Neural progenitor cell (in vitro differentiated cells): ENCODE data around the gene OR4D11. TPM values are rescaled to one million over a fixed set of nuclear protein-coding genes. Genes with fewer than 3 reads are reported as not detected.

ENCODE experiments used
- DNase-seq: peaks from one replicate; pipeline ENCODE4 v3.0.0-alpha.2; 2016; ENCODE audit warnings: low spot score
- H2AFZ ChIP-seq: fragments of 200-600 bp; sonication (generic); replicated peaks from 2 replicates; pipeline ENCODE4 v1.6.1; 2016; ENCODE audit warnings: antibody characterized with exemption
- H3F3A ChIP-seq: fragments of 200-600 bp; sonication (generic); 2 replicates; pipeline ENCODE4 v1.6.1; 2016; ENCODE audit warnings: antibody characterized with exemption, low read depth
- H3K27ac ChIP-seq: fragments of 200-600 bp; sonication (generic); 2 replicates; pipeline ENCODE4 v1.5.1; 2016; ENCODE audit warnings: mild to moderate bottlenecking
- H3K27me3 ChIP-seq: fragments of 200-600 bp; sonication (generic); 2 replicates; pipeline ENCODE4 v1.6.1; 2016; ENCODE audit warnings: mild to moderate bottlenecking, moderate library complexity
- H3K36me3 ChIP-seq: fragments of 200-600 bp; sonication (generic); 2 replicates; pipeline ENCODE4 v1.5.1; 2016
- H3K4me1 ChIP-seq: fragments of 200-600 bp; sonication (generic); 2 replicates; pipeline ENCODE4 v1.6.1; 2016; ENCODE audit warnings: mixed run types
- H3K4me2 ChIP-seq: fragments of 200-600 bp; sonication (generic); 2 replicates; pipeline ENCODE4 v1.6.1; 2016
- H3K4me3 ChIP-seq: fragments of 200-600 bp; sonication (generic); 2 replicates; pipeline ENCODE4 v1.5.1; 2016
- H3K79me2 ChIP-seq: fragments of 200-600 bp; sonication (generic); 2 replicates; pipeline ENCODE4 v1.6.1; 2016; ENCODE audit warnings: low read depth
- H3K9ac ChIP-seq: fragments of 200-600 bp; sonication (generic); 2 replicates; pipeline ENCODE4 v1.6.1; 2016
- H3K9me3 ChIP-seq: fragments of 200-600 bp; sonication (generic); 2 replicates; pipeline ENCODE4 v1.5.1; 2016; ENCODE audit warnings: low read depth
- H4K20me1 ChIP-seq: fragments of 200-600 bp; sonication (generic); 2 replicates; pipeline ENCODE4 v1.6.1; 2016; ENCODE audit warnings: low read depth
- H3K27ac Mint-ChIP-seq: 3 replicates; pipeline ENCODE4 v1.8.0; 2021; ENCODE audit warnings: mixed read lengths
- H3K27me3 Mint-ChIP-seq: 2 replicates; pipeline ENCODE4 v1.8.0; 2022; ENCODE audit warnings: low read depth, mild to moderate bottlenecking, inconsistent platforms, moderate library complexity, mixed read lengths; ENCODE audit not compliant: insufficient read depth
- H3K36me3 Mint-ChIP-seq: 3 replicates; pipeline ENCODE4 v1.8.0; 2021; ENCODE audit warnings: mixed read lengths
- H3K4me1 Mint-ChIP-seq: 3 replicates; pipeline ENCODE4 v1.8.0; 2021; ENCODE audit warnings: mixed read lengths
- H3K4me3 Mint-ChIP-seq: 3 replicates; pipeline ENCODE4 v1.8.0; 2021; ENCODE audit warnings: mild to moderate bottlenecking, moderate library complexity, mixed read lengths
- H3K9me3 Mint-ChIP-seq: 3 replicates; pipeline ENCODE4 v1.8.0; 2020; ENCODE audit warnings: mixed read lengths
- CTCF ChIP-seq: fragments of 200-600 bp; sonication (generic); IDR thresholded peaks from 2 replicates; pipeline ENCODE4 v1.5.1; 2017; ENCODE audit warnings: antibody characterized with exemption, mild to moderate bottlenecking
- EZH2 ChIP-seq: fragments of 200-600 bp; sonication (generic); IDR thresholded peaks from 2 replicates; pipeline ENCODE4 v1.6.1; 2017; ENCODE audit warnings: antibody characterized with exemption, mild to moderate bottlenecking, moderate library complexity
- EZH2phosphoT487 ChIP-seq: fragments of 200-600 bp; sonication (generic); IDR thresholded peaks from 2 replicates; pipeline ENCODE4 v1.6.1; 2017; ENCODE audit warnings: antibody characterized with exemption
- total RNA-seq: library from RNA; depleted of rRNA; stranded (reverse); fragments of >200 nt; gene quantifications from 2 replicates; pipeline ENCODE4 v1.2.3, GENCODE V29; 2015; ENCODE audit warnings: low replicate concordance

The OR4D11 gene
- total RNA-seq, 1 donor from 2014 or later: not detected

- Mint-ChIP-seq H3K27ac (no peak overlapping the region), H3K4me3 (peak overlapping the region; percentile 77), H3K36me3 (peaks cover 4% of the 10 kb centered on the region), H3K4me1 (peaks cover 50% of the 10 kb centered on the region), H3K27me3 (peaks cover 36% of the 10 kb centered on the region), H3K9me3 (peaks cover 10% of the 10 kb centered on the region)
- peaks cover 73% of the 10 kb centered on the region for H3F3A ChIP-seq
- H3K79me2 ChIP-seq: no peaks in the 10 kb centered on the region
- peak overlapping the region; percentile 79 for H3K4me2 ChIP-seq
- no peaks in the 10 kb centered on the region for H4K20me1 ChIP-seq
- no peak overlapping the region for H3K9ac ChIP-seq
- peaks cover 19% of the 10 kb centered on the region for H3K4me1 ChIP-seq
- H3K4me3 ChIP-seq: peak overlapping the region; percentile 8
- H3K27ac ChIP-seq: no peak overlapping the region
- peak; percentile 9 for DNase-seq
- no peaks in the 10 kb centered on the region for H3K27me3 ChIP-seq
- no peak overlapping the region for H2AFZ ChIP-seq
- TF ChIP-seq CTCF: no peak
- TF ChIP-seq EZH2phosphoT487: no peak
- TF ChIP-seq EZH2: no peak
- H3K9me3 ChIP-seq: no peaks in the 10 kb centered on the region
- no peaks in the 10 kb centered on the region for H3K36me3 ChIP-seq
Observed at GRCh38 chr11:59552844-59553243, 49.5 kb downstream of the OR4D11 start.

- H3K36me3 Mint-ChIP-seq: peaks cover 4% of the 10 kb centered on the region
- H3K4me3 Mint-ChIP-seq: peak overlapping the region; percentile 77
- H4K20me1 ChIP-seq: no peaks in the 10 kb centered on the region
- H3K9me3 Mint-ChIP-seq: peaks cover 10% of the 10 kb centered on the region
- no peaks in the 10 kb centered on the region for H3K36me3 ChIP-seq
- no peaks in the 10 kb centered on the region for H3K27me3 ChIP-seq
- no peak overlapping the region for H3K27ac ChIP-seq
- peaks cover 48% of the 10 kb centered on the region for H3K4me1 Mint-ChIP-seq
- no peak overlapping the region for H3K9ac ChIP-seq
- no peak overlapping the region for H3K27ac Mint-ChIP-seq
- no peak overlapping the region for H3K4me3 ChIP-seq
- peaks cover 15% of the 10 kb centered on the region for H3K4me1 ChIP-seq
- peaks cover 73% of the 10 kb centered on the region for H3F3A ChIP-seq
- peaks cover 38% of the 10 kb centered on the region for H3K27me3 Mint-ChIP-seq
- no peaks in the 10 kb centered on the region for H3K79me2 ChIP-seq
- no peak overlapping the region for H2AFZ ChIP-seq
- H3K9me3 ChIP-seq: no peaks in the 10 kb centered on the region
- TF ChIP-seq EZH2phosphoT487: no peak
- TF ChIP-seq EZH2: no peak
- TF ChIP-seq CTCF: no peak
- no peak overlapping the region for H3K4me2 ChIP-seq
- DNase-seq: no peak
Observed at GRCh38 chr11:59553323-59553722, 49.9 kb downstream of the OR4D11 start.

Other genes starting within 250 kb of the OR4D11 start
- not detected in 2 replicates for gene OR5AN1, start 144.7 kb upstream of the OR4D11 start, total RNA-seq
- not detected in 2 replicates for gene OR5A2, start 77.2 kb upstream of the OR4D11 start, total RNA-seq
- gene OR5A1, start 67.1 kb upstream of the OR4D11 start, total RNA-seq: 0.02 and 0.06 TPM in 2 replicates
- gene OR4D6, start 46.6 kb upstream of the OR4D11 start, total RNA-seq: not detected in 2 replicates
- gene OR4D10, start 30.3 kb upstream of the OR4D11 start, total RNA-seq: not detected in 2 replicates
- not detected in 2 replicates for gene OR4D9, start 8.0 kb downstream of the OR4D11 start, total RNA-seq
- 20.1 and 22.7 TPM in 2 replicates for gene OSBP, start 112.2 kb downstream of the OR4D11 start, total RNA-seq
- 15.3 and 16.0 TPM in 2 replicates for gene PATL1, start 165.5 kb downstream of the OR4D11 start, total RNA-seq
- gene OR10V1, start 210.3 kb downstream of the OR4D11 start, total RNA-seq: not detected in 2 replicates